Panc1 (cell line): ENCODE measurements around the gene NT5C1A. TPM values are rescaled to one million over a fixed set of nuclear protein-coding genes. Genes with fewer than 3 reads are reported as not detected.

Source experiments
- ATAC-seq: fragments of 200-7000 bp; cut with Tn5 transposase; 2 replicates; pipeline ENCODE4 v1.9.1; 2020; ENCODE audit warnings: mild to moderate bottlenecking, moderate library complexity
- BruUV-seq: library from RNA; stranded (reverse); fragments of 400-500 nt; replicated peaks from 2 replicates; lab custom pipeline; 2021; lab: Mats Ljungman, UMichigan
- CTCF ChIA-PET: fragments of 300-600 bp; sonication (Branson Sonifier 250); formaldehyde crosslinking; loops from one replicate; lab custom pipeline; 2022; ENCODE audit warnings: antibody characterized with exemption; lab: Charles Lee
- POLR2A ChIA-PET: fragments of 300-600 bp; sonication (Branson Sonifier 250); formaldehyde crosslinking; loops from one replicate; lab custom pipeline; 2022; ENCODE audit warnings: antibody characterized with exemption; lab: Charles Lee
- DNase-seq: peaks from one replicate; pipeline ENCODE4 v3.0.0-alpha.2; 2010; ENCODE audit warnings: low read depth, low spot score
- H3K27ac ChIP-seq: 2 replicates; pipeline ENCODE4 v1.5.1; 2011; ENCODE audit warnings: mild to moderate bottlenecking, low read length, inconsistent platforms
- H3K27me3 ChIP-seq: fragments of 200-500 bp; sonication (Bioruptor generic); 2 replicates; pipeline ENCODE4 v1.6.0; 2014; ENCODE audit warnings: low read length, inconsistent platforms; ENCODE audit not compliant: control insufficient read depth, insufficient read depth
- H3K36me3 ChIP-seq: fragments of 200-500 bp; sonication (Bioruptor generic); 2 replicates; pipeline ENCODE4 v1.5.1; 2014; ENCODE audit warnings: inconsistent platforms, mild to moderate bottlenecking, low read length, moderate library complexity; ENCODE audit not compliant: control insufficient read depth, insufficient read depth
- H3K4me1 ChIP-seq: 2 replicates; pipeline ENCODE4 v1.5.1; 2011; ENCODE audit warnings: inconsistent platforms, mild to moderate bottlenecking, low read length, moderate library complexity; ENCODE audit not compliant: control insufficient read depth, insufficient read depth
- H3K4me3 ChIP-seq, 2 experiments: 2 replicates each; pipeline ENCODE4 v1.5.1; 2011 to 2012; ENCODE audit warnings: low read depth in 2 of 2, low read length in 2 of 2, mild to moderate bottlenecking in 2 of 2, inconsistent platforms in 1 of 2, moderate library complexity in 1 of 2
- H3K9me3 ChIP-seq: fragments of 200-500 bp; sonication (Bioruptor generic); 2 replicates; pipeline ENCODE4 v1.5.1; 2014; ENCODE audit warnings: low read depth, mild to moderate bottlenecking, inconsistent platforms, low read length, moderate library complexity; ENCODE audit not compliant: control insufficient read depth, insufficient read depth
- POLR2AphosphoS5 ChIP-seq: IDR thresholded peaks from 2 replicates; pipeline ENCODE4 v1.6.1; 2012; ENCODE audit warnings: mild to moderate bottlenecking, low read depth, low read length, moderate library complexity
- SIN3A ChIP-seq: IDR thresholded peaks from 2 replicates; pipeline ENCODE4 v1.6.1; 2012; ENCODE audit warnings: low read depth, mild to moderate bottlenecking, low read length, moderate library complexity, borderline replicate concordance; ENCODE audit not compliant: insufficient read depth
- TCF7L2 ChIP-seq: IDR thresholded peaks from 2 replicates; pipeline ENCODE4 v1.6.1; 2011; ENCODE audit warnings: mild to moderate bottlenecking, low read depth, low read length, inconsistent platforms
- in situ Hi-C: cut with HindIII; loops from 2 replicates; pipeline ENCODE4 v1.10.0; 2016; ENCODE audit warnings: low sequenced_read_pairs, low pct_unique_long_range_greater_than_20kb
- intact Hi-C: fragments of 100-400 bp; cut with micrococcal nuclease; formaldehyde crosslinking; loops from one replicate; pipeline ENCODE4 v1.10.0; 2022; ENCODE audit not compliant: unreplicated experiment
- total RNA-seq: library from RNA; stranded (reverse); gene quantifications from one replicate; pipeline ENCODE4 v1.2.1, GENCODE V29; 2021; ENCODE audit not compliant: unreplicated experiment
- TF ChIP-seq, protein P1 (sequence below), 2 experiments: IDR thresholded peaks; 2 replicates each; pipeline ENCODE4 v1.6.1; 2011 to 2012; ENCODE audit warnings: low read depth in 2 of 2, control low read depth in 1 of 2, low read length in 1 of 2, mild to moderate bottlenecking in 1 of 2, moderate library complexity in 1 of 2; ENCODE audit not compliant: insufficient read depth in 1 of 2
- TF ChIP-seq, protein P2 (sequence below): fragments of 450-650 bp; IDR thresholded peaks from 2 replicates; pipeline ENCODE4 v1.5.1; 2017; ENCODE audit warnings: mild to moderate bottlenecking

Gene NT5C1A
- total RNA-seq, 1 experiment from 2014 or later: not detected

- DNase-seq (no peak), ATAC-seq (no peak)
- TF ChIP-seq POLR2AphosphoS5: no peak
- TF ChIP-seq, protein P1, sequence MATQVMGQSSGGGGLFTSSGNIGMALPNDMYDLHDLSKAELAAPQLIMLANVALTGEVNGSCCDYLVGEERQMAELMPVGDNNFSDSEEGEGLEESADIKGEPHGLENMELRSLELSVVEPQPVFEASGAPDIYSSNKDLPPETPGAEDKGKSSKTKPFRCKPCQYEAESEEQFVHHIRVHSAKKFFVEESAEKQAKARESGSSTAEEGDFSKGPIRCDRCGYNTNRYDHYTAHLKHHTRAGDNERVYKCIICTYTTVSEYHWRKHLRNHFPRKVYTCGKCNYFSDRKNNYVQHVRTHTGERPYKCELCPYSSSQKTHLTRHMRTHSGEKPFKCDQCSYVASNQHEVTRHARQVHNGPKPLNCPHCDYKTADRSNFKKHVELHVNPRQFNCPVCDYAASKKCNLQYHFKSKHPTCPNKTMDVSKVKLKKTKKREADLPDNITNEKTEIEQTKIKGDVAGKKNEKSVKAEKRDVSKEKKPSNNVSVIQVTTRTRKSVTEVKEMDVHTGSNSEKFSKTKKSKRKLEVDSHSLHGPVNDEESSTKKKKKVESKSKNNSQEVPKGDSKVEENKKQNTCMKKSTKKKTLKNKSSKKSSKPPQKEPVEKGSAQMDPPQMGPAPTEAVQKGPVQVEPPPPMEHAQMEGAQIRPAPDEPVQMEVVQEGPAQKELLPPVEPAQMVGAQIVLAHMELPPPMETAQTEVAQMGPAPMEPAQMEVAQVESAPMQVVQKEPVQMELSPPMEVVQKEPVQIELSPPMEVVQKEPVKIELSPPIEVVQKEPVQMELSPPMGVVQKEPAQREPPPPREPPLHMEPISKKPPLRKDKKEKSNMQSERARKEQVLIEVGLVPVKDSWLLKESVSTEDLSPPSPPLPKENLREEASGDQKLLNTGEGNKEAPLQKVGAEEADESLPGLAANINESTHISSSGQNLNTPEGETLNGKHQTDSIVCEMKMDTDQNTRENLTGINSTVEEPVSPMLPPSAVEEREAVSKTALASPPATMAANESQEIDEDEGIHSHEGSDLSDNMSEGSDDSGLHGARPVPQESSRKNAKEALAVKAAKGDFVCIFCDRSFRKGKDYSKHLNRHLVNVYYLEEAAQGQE (IDR thresholded peaks at IDR 0.05; ENCODE audit: insufficient read depth in 1 of 2, low read depth in 2 of 2, low read length in 1 of 2): no peak
- TF ChIP-seq TCF7L2: no peak
- TF ChIP-seq, protein P2, sequence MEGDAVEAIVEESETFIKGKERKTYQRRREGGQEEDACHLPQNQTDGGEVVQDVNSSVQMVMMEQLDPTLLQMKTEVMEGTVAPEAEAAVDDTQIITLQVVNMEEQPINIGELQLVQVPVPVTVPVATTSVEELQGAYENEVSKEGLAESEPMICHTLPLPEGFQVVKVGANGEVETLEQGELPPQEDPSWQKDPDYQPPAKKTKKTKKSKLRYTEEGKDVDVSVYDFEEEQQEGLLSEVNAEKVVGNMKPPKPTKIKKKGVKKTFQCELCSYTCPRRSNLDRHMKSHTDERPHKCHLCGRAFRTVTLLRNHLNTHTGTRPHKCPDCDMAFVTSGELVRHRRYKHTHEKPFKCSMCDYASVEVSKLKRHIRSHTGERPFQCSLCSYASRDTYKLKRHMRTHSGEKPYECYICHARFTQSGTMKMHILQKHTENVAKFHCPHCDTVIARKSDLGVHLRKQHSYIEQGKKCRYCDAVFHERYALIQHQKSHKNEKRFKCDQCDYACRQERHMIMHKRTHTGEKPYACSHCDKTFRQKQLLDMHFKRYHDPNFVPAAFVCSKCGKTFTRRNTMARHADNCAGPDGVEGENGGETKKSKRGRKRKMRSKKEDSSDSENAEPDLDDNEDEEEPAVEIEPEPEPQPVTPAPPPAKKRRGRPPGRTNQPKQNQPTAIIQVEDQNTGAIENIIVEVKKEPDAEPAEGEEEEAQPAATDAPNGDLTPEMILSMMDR: no peak
- no peak for TF ChIP-seq SIN3A
- Histone ChIP-seq H3K9me3 (no peaks in the 10 kb centered on the region), H3K27me3 (no peaks in the 10 kb centered on the region), H3K4me1 (no peaks in the 10 kb centered on the region), H3K4me3 (no peak overlapping the region), H3K36me3 (no peaks in the 10 kb centered on the region), H3K27ac (no peak overlapping the region)
- no TSS peak for BruUV-seq
- ChIA-PET CTCF (interaction anchor here (0.6 kb wide), 1 partner anchor 27 kb away, joined by 6 read pairs; no protein-coding TSS in a partner anchor), POLR2A (no interaction called here)
- in situ Hi-C loops (no loop called here), intact Hi-C loops (no loop called here)
Observed at GRCh38 chr1:39633422-39633821, 38.5 kb downstream of the NT5C1A start.

DNA sequence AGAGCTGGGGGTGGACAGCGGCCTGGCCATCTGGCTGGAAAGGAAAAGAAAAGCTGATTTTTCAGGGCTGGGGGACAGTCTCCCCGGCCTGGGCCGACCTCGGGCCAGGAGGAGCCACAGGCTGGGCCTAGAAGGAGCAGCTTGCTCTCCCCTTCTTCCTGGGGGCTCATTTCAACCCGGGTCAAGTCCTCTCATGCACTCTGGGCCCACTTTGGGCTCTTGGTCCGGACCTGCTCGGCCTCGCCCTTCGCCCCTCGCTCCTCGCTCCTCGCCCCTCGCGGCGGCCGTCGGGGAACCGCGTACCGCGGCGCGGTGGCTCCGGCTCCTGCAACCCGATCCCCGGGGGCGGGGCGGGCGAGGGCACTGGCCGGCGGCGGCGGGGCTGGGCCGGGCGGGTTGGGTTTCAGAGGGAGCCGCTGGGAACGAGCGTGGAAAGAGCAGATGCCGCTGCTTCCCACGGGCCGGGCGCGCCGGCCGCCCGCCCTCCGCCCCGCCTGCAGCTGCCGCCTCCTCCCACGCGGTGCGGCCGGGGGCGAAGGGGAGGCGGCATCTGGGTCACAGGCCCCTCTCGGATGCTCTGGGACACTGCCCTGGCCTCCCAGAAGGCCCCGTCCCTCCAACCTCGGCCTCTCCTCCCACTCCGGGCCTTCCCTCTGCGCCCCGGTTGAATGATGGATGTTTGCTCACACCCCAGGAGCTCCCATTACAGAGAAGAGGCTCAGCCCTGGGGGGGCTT is 39.1 kb downstream of the NT5C1A start:
- Histone ChIP-seq H3K27me3 (no peaks in the 10 kb centered on the region), H3K27ac (no peak overlapping the region), H3K9me3 (no peaks in the 10 kb centered on the region), H3K4me1 (no peaks in the 10 kb centered on the region), H3K36me3 (no peaks in the 10 kb centered on the region), H3K4me3 (no peak overlapping the region)
- TF ChIP-seq, protein P2: no peak
- TF ChIP-seq, protein P1 (IDR thresholded peaks at IDR 0.05; ENCODE audit: insufficient read depth in 1 of 2, low read depth in 2 of 2, low read length in 1 of 2): no peak
- TF ChIP-seq TCF7L2 (no peak), SIN3A (no peak), POLR2AphosphoS5 (no peak)
- DNase-seq (no peak), ATAC-seq (0 out of 2 replicates have a peak, but pooled peaks have one; percentile 36)
- ChIA-PET CTCF (interaction anchor here (0.6 kb wide), 1 partner anchor 26 kb away, joined by 6 read pairs; no protein-coding TSS in a partner anchor), POLR2A (no interaction called here)
- intact Hi-C loops (no loop called here), in situ Hi-C loops (no loop called here)
- BruUV-seq: no TSS peak
